Measurements from ENCODE around the gene INPP5A. TPM values are rescaled to one million over a fixed set of nuclear protein-coding genes. Genes with fewer than 3 reads are reported as not detected.
"Not testable (repeated sequence)": the region's sequence is repeated elsewhere in the genome, so short reads cannot be mapped to it uniquely, and the experiment has no call there.

INPP5A gene
- total and polyA plus RNA-seq, 2 donors (not counting 1 experiment from before 2014, with no cell fraction given): 9.3 to 87.8 TPM

GRCh38 chr10:132572545-132572937 lies 35.0 kb downstream of the INPP5A start:
- ChIA-PET CTCF (interaction anchor here (1.1 to 3.6 kb wide), 13 partner anchors 12 to 150 kb away, joined by 3 to 35 read pairs (median 12); no protein-coding TSS in a partner anchor), POLR2A (interaction anchor here (0.8 to 2.7 kb wide), 9 partner anchors 9 to 150 kb away, joined by 3 to 23 read pairs (median 8); no protein-coding TSS in a partner anchor)
- Mint-ChIP-seq H3K27me3 (no peaks in the 10 kb centered on the region), H3K4me1 (peaks cover 26% of the 10 kb centered on the region), H3K4me3 (no peak overlapping the region), H3K9me3 (ENCODE audit: insufficient read depth) (no peaks in the 10 kb centered on the region), H3K27ac (no peak overlapping the region)
- peak overlapping the region; percentile 63 for H3K4me2 ChIP-seq (replicated peaks; ENCODE audit: low read depth, low read length, poor library complexity, severe bottlenecking)
- DNase-seq (no peak), ATAC-seq (ENCODE audit: low read depth) (no peak)
- H3K4me1 ChIP-seq (ENCODE audit: control insufficient read depth in 2 of 2, insufficient read depth in 2 of 2, low read length in 2 of 2): peaks cover 49 to 63% of the 10 kb centered on the region in 2 donors
- no peak for TF ChIP-seq EZH2 (IDR thresholded peaks at IDR 0.05; ENCODE audit: borderline replicate concordance, insufficient read depth, low read depth, low read length, poor library complexity, severe bottlenecking)
- TF ChIP-seq, protein P1, sequence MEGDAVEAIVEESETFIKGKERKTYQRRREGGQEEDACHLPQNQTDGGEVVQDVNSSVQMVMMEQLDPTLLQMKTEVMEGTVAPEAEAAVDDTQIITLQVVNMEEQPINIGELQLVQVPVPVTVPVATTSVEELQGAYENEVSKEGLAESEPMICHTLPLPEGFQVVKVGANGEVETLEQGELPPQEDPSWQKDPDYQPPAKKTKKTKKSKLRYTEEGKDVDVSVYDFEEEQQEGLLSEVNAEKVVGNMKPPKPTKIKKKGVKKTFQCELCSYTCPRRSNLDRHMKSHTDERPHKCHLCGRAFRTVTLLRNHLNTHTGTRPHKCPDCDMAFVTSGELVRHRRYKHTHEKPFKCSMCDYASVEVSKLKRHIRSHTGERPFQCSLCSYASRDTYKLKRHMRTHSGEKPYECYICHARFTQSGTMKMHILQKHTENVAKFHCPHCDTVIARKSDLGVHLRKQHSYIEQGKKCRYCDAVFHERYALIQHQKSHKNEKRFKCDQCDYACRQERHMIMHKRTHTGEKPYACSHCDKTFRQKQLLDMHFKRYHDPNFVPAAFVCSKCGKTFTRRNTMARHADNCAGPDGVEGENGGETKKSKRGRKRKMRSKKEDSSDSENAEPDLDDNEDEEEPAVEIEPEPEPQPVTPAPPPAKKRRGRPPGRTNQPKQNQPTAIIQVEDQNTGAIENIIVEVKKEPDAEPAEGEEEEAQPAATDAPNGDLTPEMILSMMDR (IDR thresholded peaks at IDR 0.05): no peak
- intact Hi-C loops (cut with micrococcal nuclease): loop anchor here (1.0 to 5.0 kb wide), 8 partner anchors 12 to 175 kb away; partner anchors contain the start of genes INPP5A and PWWP2B
- H3K4me3 ChIP-seq (ENCODE audit: control extremely low read depth in 1 of 5, extremely low read depth in 1 of 5, insufficient read depth in 1 of 5, low read depth in 2 of 5, low read length in 4 of 5): peak overlapping the region in 1 of 5 experiments; percentile 12
- peaks cover 80% of the 10 kb centered on the region for H3K79me2 ChIP-seq (ENCODE audit: control insufficient read depth, insufficient read depth, low read length)
- peaks cover 61% of the 10 kb centered on the region for H4K20me1 ChIP-seq (ENCODE audit: control insufficient read depth, insufficient read depth, low read length, poor library complexity, severe bottlenecking)
- H3K9ac ChIP-seq (ENCODE audit: low read length): peak overlapping the region; percentile 6
- no peaks in the 10 kb centered on the region for H3K36me3 ChIP-seq (replicated peaks in 1 of 2; ENCODE audit: control extremely low read depth in 1 of 2, control insufficient read depth in 1 of 2, extremely low read depth in 1 of 2, insufficient read depth in 2 of 2, low read length in 1 of 2)
- H2AFZ ChIP-seq (ENCODE audit: insufficient read depth, low read depth, low read length, poor library complexity, severe bottlenecking): no peak overlapping the region
- no peaks in the 10 kb centered on the region for H3K27me3 ChIP-seq (replicated peaks in 1 of 4; ENCODE audit: control extremely low read depth in 1 of 4, control insufficient read depth in 3 of 4, insufficient read depth in 4 of 4, low read length in 3 of 4)
- H3K27ac ChIP-seq (ENCODE audit: low read length in 2 of 2): peak overlapping the region; percentile 85 to 86
- no peaks in the 10 kb centered on the region for H3K9me3 ChIP-seq (ENCODE audit: control extremely low read depth in 1 of 3, control insufficient read depth in 2 of 3, insufficient read depth in 1 of 3, low read length in 2 of 3)
- 57% methylated on average over 6 of the region's 7 CpGs for WGBS (ENCODE audit: insufficient coverage)

DNA sequence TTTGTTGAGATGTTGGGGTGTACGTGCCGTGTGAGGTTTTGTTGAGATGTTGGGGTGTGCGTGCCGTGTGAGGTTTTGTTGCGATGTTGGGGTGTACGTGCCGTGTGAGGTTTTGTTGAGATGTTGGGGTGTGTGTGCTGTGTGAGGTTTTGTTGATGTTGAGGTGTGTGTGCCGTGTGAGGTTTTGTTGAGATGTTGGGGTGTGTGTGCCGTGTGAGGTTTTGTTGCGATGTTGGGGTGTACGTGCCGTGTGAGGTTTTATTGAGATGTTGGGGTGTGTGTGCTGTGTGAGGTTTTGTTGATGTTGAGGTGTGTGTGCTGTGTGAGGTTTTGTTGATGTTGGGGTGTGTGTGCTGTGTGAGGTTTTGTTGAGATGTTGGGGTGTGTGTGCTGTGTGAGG lies 35.4 kb downstream of the INPP5A start:
- not testable (repeated sequence) for ATAC-seq (ENCODE audit: low read depth)

More for the DNA sequence above, 35.4 kb downstream of the INPP5A start:
- H3K9me3 ChIP-seq (ENCODE audit: control extremely low read depth in 1 of 3, control insufficient read depth in 2 of 3, insufficient read depth in 1 of 3, low read length in 2 of 3); H2AFZ ChIP-seq (ENCODE audit: insufficient read depth, low read depth, low read length, poor library complexity, severe bottlenecking); H3K4me3 ChIP-seq (ENCODE audit: control extremely low read depth in 1 of 5, extremely low read depth in 1 of 5, insufficient read depth in 1 of 5, low read depth in 2 of 5, low read length in 4 of 5); H3K27me3 ChIP-seq (replicated peaks in 1 of 4; ENCODE audit: control extremely low read depth in 1 of 4, control insufficient read depth in 3 of 4, insufficient read depth in 4 of 4, low read length in 3 of 4); H3K27me3 Mint-ChIP-seq; H3K4me3 Mint-ChIP-seq; H3K9me3 Mint-ChIP-seq (ENCODE audit: insufficient read depth); DNase-seq; H3K27ac Mint-ChIP-seq; H3K36me3 ChIP-seq (replicated peaks in 1 of 2; ENCODE audit: control extremely low read depth in 1 of 2, control insufficient read depth in 1 of 2, extremely low read depth in 1 of 2, insufficient read depth in 2 of 2, low read length in 1 of 2); H3K9ac ChIP-seq (ENCODE audit: low read length): not testable (repeated sequence)
- Histone ChIP-seq H4K20me1 (ENCODE audit: control insufficient read depth, insufficient read depth, low read length, poor library complexity, severe bottlenecking) (peaks cover 62% of the 10 kb centered on the region), H3K4me2 (replicated peaks; ENCODE audit: low read depth, low read length, poor library complexity, severe bottlenecking) (peak overlapping the region; percentile 63), H3K79me2 (ENCODE audit: control insufficient read depth, insufficient read depth, low read length) (peaks cover 80% of the 10 kb centered on the region), H3K4me1 (ENCODE audit: control insufficient read depth in 2 of 2, insufficient read depth in 2 of 2, low read length in 2 of 2) (peaks cover 52 to 67% of the 10 kb centered on the region in 2 donors), H3K27ac (ENCODE audit: low read length in 2 of 2) (peak overlapping the region in 1 of 2 donors; percentile 86)
- ChIA-PET CTCF (interaction anchor here (1.5 to 3.6 kb wide), 9 partner anchors 13 to 113 kb away, joined by 5 to 35 read pairs (median 18); no protein-coding TSS in a partner anchor), POLR2A (interaction anchor here (1.1 to 2.7 kb wide), 4 partner anchors 9 to 61 kb away, joined by 4 to 22 read pairs (median 12); no protein-coding TSS in a partner anchor)
- intact Hi-C loops (cut with micrococcal nuclease): loop anchor here (1.0 to 5.0 kb wide), 8 partner anchors 13 to 176 kb away; partner anchors contain the start of genes INPP5A and PWWP2B
- H3K4me1 Mint-ChIP-seq: peaks cover 30% of the 10 kb centered on the region
- 92% methylated on average over 11 of the region's 12 CpGs for WGBS (ENCODE audit: insufficient coverage)
